MM.1S (cell line): ENCODE results near the gene SNAI3.

Experiments
- DNase-seq: peaks from one replicate; pipeline ENCODE4 v3.0.0-alpha.2; 2015
- H2AFZ ChIP-seq: fragments of 300-600 bp; sonication (generic); 2 replicates; pipeline ENCODE4 v1.6.0; 2016; ENCODE audit warnings: antibody characterized with exemption, low read length
- H3F3A ChIP-seq: fragments of 300-600 bp; sonication (generic); 2 replicates; pipeline ENCODE4 v1.6.1; 2016; ENCODE audit warnings: mild to moderate bottlenecking, antibody characterized with exemption, low read length, moderate library complexity, mixed read lengths; ENCODE audit not compliant: insufficient read depth
- H3K27ac ChIP-seq: fragments of 300-600 bp; sonication (generic); 2 replicates; pipeline ENCODE4 v1.5.1; 2016; ENCODE audit warnings: mild to moderate bottlenecking, low read length
- H3K27me3 ChIP-seq: fragments of 300-600 bp; sonication (generic); replicated peaks from 2 replicates; pipeline ENCODE4 v1.6.0; 2016; ENCODE audit warnings: low read length; ENCODE audit not compliant: insufficient read depth
- H3K36me3 ChIP-seq: fragments of 300-600 bp; sonication (generic); replicated peaks from 2 replicates; pipeline ENCODE4 v1.6.1; 2016; ENCODE audit warnings: mild to moderate bottlenecking, low read length, mixed read lengths; ENCODE audit not compliant: insufficient read depth
- H3K4me1 ChIP-seq: fragments of 300-600 bp; sonication (generic); 2 replicates; pipeline ENCODE4 v1.6.1; 2016; ENCODE audit warnings: low read length, mixed read lengths
- H3K4me2 ChIP-seq: fragments of 300-600 bp; sonication (generic); 2 replicates; pipeline ENCODE4 v1.6.0; 2016; ENCODE audit warnings: low read depth, low read length
- H3K4me3 ChIP-seq: fragments of 300-600 bp; sonication (generic); 2 replicates; pipeline ENCODE4 v1.5.1; 2016; ENCODE audit warnings: low read length, mixed read lengths
- H3K79me2 ChIP-seq: fragments of 300-600 bp; sonication (generic); 2 replicates; pipeline ENCODE4 v1.6.1; 2016; ENCODE audit warnings: mixed run types, low read length, mixed read lengths
- H3K9ac ChIP-seq: fragments of 300-600 bp; sonication (generic); 2 replicates; pipeline ENCODE4 v1.6.1; 2016; ENCODE audit warnings: low read length, mixed read lengths
- H3K9me2 ChIP-seq: fragments of 300-600 bp; sonication (generic); replicated peaks from 2 replicates; pipeline ENCODE4 v1.6.1; 2016; ENCODE audit warnings: mild to moderate bottlenecking, low read length, mixed read lengths; ENCODE audit not compliant: insufficient read depth
- H3K9me3 ChIP-seq: fragments of 300-600 bp; sonication (generic); replicated peaks from 2 replicates; pipeline ENCODE4 v1.6.1; 2016; ENCODE audit warnings: mild to moderate bottlenecking, low read length, mixed read lengths; ENCODE audit not compliant: insufficient read depth
- H4K20me1 ChIP-seq: fragments of 300-600 bp; sonication (generic); 2 replicates; pipeline ENCODE4 v1.6.1; 2016; ENCODE audit warnings: mild to moderate bottlenecking, low read length, moderate library complexity, mixed read lengths; ENCODE audit not compliant: insufficient read depth
- EZH2 ChIP-seq: fragments of 300-600 bp; sonication (generic); optimal IDR thresholded peaks from 2 replicates; pipeline ENCODE3; 2017; ENCODE audit warnings: low read depth, mild to moderate bottlenecking, antibody characterized with exemption, low read length, mixed read lengths
- EZH2phosphoT487 ChIP-seq: fragments of 300-600 bp; sonication (generic); IDR thresholded peaks from 2 replicates; pipeline ENCODE4 v1.6.1; 2018; ENCODE audit warnings: antibody characterized with exemption, low read length
- TF ChIP-seq, protein P1 (sequence below): fragments of 300-600 bp; sonication (generic); IDR thresholded peaks from 2 replicates; pipeline ENCODE4 v1.5.1; 2016; ENCODE audit warnings: antibody characterized with exemption, low read length, mixed read lengths

SNAI3 gene

DNA sequence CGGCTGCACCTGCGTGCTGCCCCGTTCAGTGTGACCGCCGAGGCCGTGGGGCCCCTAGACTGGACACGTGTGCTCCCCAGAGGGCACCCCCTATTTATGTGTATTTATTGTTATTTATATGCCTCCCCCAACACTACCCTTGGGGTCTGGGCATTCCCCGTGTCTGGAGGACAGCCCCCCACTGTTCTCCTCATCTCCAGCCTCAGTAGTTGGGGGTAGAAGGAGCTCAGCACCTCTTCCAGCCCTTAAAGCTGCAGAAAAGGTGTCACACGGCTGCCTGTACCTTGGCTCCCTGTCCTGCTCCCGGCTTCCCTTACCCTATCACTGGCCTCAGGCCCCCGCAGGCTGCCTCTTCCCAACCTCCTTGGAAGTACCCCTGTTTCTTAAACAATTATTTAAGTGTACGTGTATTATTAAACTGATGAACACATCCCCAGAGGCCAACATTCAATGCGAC is 46.2 kb downstream of the SNAI3 start:
- H3K27me3 ChIP-seq, result no peaks in the 10 kb centered on the region
- TF ChIP-seq, protein P1, sequence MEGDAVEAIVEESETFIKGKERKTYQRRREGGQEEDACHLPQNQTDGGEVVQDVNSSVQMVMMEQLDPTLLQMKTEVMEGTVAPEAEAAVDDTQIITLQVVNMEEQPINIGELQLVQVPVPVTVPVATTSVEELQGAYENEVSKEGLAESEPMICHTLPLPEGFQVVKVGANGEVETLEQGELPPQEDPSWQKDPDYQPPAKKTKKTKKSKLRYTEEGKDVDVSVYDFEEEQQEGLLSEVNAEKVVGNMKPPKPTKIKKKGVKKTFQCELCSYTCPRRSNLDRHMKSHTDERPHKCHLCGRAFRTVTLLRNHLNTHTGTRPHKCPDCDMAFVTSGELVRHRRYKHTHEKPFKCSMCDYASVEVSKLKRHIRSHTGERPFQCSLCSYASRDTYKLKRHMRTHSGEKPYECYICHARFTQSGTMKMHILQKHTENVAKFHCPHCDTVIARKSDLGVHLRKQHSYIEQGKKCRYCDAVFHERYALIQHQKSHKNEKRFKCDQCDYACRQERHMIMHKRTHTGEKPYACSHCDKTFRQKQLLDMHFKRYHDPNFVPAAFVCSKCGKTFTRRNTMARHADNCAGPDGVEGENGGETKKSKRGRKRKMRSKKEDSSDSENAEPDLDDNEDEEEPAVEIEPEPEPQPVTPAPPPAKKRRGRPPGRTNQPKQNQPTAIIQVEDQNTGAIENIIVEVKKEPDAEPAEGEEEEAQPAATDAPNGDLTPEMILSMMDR, result no peak
- no peak for TF ChIP-seq EZH2
- TF ChIP-seq EZH2phosphoT487, result no peak
- no peaks in the 10 kb centered on the region for H4K20me1 ChIP-seq
- no peaks in the 10 kb centered on the region for H3K9me3 ChIP-seq
- no peak overlapping the region for H2AFZ ChIP-seq
- H3K9me2 ChIP-seq, result no peaks in the 10 kb centered on the region
- no peak overlapping the region for H3K9ac ChIP-seq
- H3K4me1 ChIP-seq, result peaks cover 15% of the 10 kb centered on the region
- H3K27ac ChIP-seq, result no peak overlapping the region
- H3F3A ChIP-seq, result no peaks in the 10 kb centered on the region
- no peaks in the 10 kb centered on the region for H3K36me3 ChIP-seq
- H3K79me2 ChIP-seq, result no peaks in the 10 kb centered on the region
- DNase-seq, result no peak
- H3K4me2 ChIP-seq, result no peak overlapping the region
- H3K4me3 ChIP-seq, result no peak overlapping the region

DNA sequence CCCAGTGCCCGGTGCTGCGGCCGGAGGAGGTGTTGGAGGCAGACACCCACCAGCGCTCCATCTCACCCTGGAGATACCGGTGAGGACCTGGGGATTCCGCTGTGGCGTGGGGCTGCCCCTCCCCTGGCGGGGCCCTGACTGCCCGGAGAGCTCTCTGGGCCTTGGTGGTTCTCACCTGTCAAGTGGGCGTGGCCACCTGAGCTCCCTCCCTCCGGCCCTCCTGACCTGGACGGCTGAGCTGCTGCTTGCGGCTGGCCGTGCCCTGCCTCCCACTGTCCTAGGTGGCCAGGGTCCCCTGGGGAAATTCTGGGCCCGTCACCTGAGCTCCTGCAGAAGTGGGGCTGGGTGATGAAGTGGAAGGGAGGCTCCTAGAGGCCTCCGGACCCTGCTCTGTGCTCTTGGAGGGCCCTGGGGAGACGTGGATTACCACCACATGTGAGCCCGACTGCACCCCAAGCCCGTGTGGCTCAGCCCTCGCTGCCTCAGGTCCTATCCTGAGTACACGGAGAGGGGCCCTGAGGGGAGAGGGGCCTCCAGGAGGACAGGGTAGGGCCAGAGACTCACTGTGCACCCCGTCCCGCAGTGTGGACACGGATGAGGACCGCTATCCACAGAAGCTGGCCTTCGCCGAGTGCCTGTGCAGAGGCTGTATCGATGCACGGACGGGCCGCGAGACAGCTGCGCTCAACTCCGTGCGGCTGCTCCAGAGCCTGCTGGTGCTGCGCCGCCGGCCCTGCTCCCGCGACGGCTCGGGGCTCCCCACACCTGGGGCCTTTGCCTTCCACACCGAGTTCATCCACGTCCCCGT is 46.9 kb downstream of the SNAI3 start:
- TF ChIP-seq, protein P1, result no peak
- TF ChIP-seq EZH2 (no peak), EZH2phosphoT487 (no peak)
- H3K79me2 ChIP-seq, result no peaks in the 10 kb centered on the region
- no peaks in the 10 kb centered on the region for H3F3A ChIP-seq
- H3K9ac ChIP-seq, result no peak overlapping the region
- no peaks in the 10 kb centered on the region for H3K36me3 ChIP-seq
- DNase-seq, result no peak
- H4K20me1 ChIP-seq, result no peaks in the 10 kb centered on the region
- H3K4me1 ChIP-seq, result peaks cover 15% of the 10 kb centered on the region
- H3K4me3 ChIP-seq, result no peak overlapping the region
- no peak overlapping the region for H2AFZ ChIP-seq
- H3K9me3 ChIP-seq, result no peaks in the 10 kb centered on the region
- H3K27me3 ChIP-seq, result no peaks in the 10 kb centered on the region
- no peak overlapping the region for H3K4me2 ChIP-seq
- H3K27ac ChIP-seq, result no peak overlapping the region
- H3K9me2 ChIP-seq, result no peaks in the 10 kb centered on the region

DNA sequence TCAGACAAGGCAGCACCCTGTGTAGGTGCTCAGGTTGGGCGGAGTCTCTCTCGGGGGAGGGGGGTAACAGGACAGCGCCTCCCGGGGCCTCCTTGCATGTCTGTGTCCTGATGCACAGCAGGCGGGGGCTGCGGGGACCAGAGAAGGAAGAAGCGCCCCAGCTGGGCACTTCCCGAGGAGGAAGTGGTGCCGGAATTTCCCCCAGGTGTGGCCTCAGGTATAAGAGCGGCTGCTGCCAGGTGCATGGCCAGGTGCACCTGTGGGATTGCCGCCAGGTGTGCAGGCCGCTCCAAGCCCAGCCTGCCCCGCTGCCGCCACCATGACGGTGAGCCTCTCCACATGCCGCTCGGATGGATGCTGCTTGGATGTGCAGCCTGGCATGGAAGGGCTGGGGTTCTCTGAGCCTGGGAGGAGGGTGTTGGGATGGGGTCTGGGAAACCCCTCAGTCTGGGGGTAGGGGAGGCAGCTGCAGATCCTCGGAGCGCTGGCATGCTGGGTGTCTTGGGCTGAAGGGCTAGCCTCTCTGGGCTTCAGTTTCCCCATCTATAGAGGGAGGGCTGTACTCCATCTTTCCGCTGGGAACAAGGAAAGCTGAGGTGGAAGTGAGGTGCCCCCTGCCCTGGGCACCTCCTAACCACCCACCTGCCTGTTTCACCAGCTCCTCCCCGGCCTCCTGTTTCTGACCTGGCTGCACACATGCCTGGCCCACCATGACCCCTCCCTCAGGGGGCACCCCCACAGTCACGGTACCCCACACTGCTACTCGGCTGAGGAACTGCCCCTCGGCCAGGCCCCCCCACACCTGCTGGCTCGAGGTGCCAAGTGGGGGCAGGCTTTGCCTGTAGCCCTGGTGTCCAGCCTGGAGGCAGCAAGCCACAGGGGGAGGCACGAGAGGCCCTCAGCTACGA is 47.7 kb downstream of the SNAI3 start, which contains the start of gene IL17C:
Gene IL17C, plus strand, starts transcription at position 250 of the 908 bp plus-strand sequence. Its CDS starts 70 bp downstream, at position 320.
- peak within 1 kb of the TSS; percentile 18; the same call in 1 of the 2 replicates for H3K4me2 ChIP-seq
- no peaks in the 10 kb centered on the region for H3K27me3 ChIP-seq
- H2AFZ ChIP-seq, result no peak within 1 kb of the TSS
- H3K27ac ChIP-seq, result peak within 1 kb of the TSS; percentile 16; the same call in 1 of the 2 replicates
- H3K4me1 ChIP-seq, result peaks cover 15% of the 10 kb centered on the region
- peaks cover 3% of the 10 kb centered on the region; the same call in 1 of the 2 replicates for H3F3A ChIP-seq
- no peaks in the 10 kb centered on the region for H3K79me2 ChIP-seq
- H3K9ac ChIP-seq, result no peak within 1 kb of the TSS
- no peak within 1 kb of the TSS for H3K4me3 ChIP-seq
- H3K9me3 ChIP-seq, result no peaks in the 10 kb centered on the region
- no peak for TF ChIP-seq EZH2phosphoT487
- TF ChIP-seq, protein P1, result no peak
- TF ChIP-seq EZH2, result no peak
- peak; percentile 72 for DNase-seq
- no peaks in the 10 kb centered on the region for H4K20me1 ChIP-seq
- H3K9me2 ChIP-seq, result no peaks in the 10 kb centered on the region
- H3K36me3 ChIP-seq, result no peaks in the 10 kb centered on the region
